Muscle of back (tissue), 13 donors: Measurements from ENCODE around the gene ELOVL6. TPM values are rescaled to one million over a fixed set of nuclear protein-coding genes. Genes with fewer than 3 reads are reported as not detected.
"Not testable (repeated sequence)": the region's sequence is repeated elsewhere in the genome, so short reads cannot be mapped to it uniquely, and the experiment has no call there.

ENCODE experiments used
- DNase-seq, 3 donors: peaks; one replicate each; pipeline versions ENCODE4 v3.0.0 to v3.0.0-alpha.2; 2013
- long read RNA-seq, 9 donors: transcript quantifications; one replicate each; lab custom pipeline, GENCODE V29; 2026
- polyA plus RNA-seq, 10 donors: library from polyadenylated mRNA; unstranded; fragments of 120-200 nt; gene quantifications; one replicate each; pipeline ENCODE4 v1.2.1, GENCODE V29; 2013; ENCODE audit not compliant: insufficient read length in 10 of 10

Gene ELOVL6
- 10 to 100 TPM in 2 of 10 donors, 1 to 10 TPM in 8; 7.5 to 15.2 (median 8.0) TPM for polyA plus RNA-seq
- long read RNA-seq, donor 1, partial matches to known transcripts = 0 of 3 reads
- long read RNA-seq, donor 1, other reads (novel, unspliced or antisense) = 0 of 3 reads
- long read RNA-seq, donor 2 = 0 reads
- long read RNA-seq, donor 3 = 0 reads
- long read RNA-seq, donor 4, partial matches to known transcripts = 0 of 1 reads
- long read RNA-seq, donor 4, other reads (novel, unspliced or antisense) = 0 of 1 reads
- long read RNA-seq, donor 5, partial matches to known transcripts = 0 of 4 reads
- long read RNA-seq, donor 5, other reads (novel, unspliced or antisense) = 0 of 4 reads
- long read RNA-seq, donor 6, transcript ELOVL6-201 (4 exons, 3,090 nt) = major isoform, 5 of 5 reads
- long read RNA-seq, donor 6, partial matches to known transcripts = 0 of 5 reads
- long read RNA-seq, donor 6, other reads (novel, unspliced or antisense) = 0 of 5 reads
- long read RNA-seq, donor 7, partial matches to known transcripts = 0 of 3 reads
- long read RNA-seq, donor 7, other reads (novel, unspliced or antisense) = 0 of 3 reads
- long read RNA-seq, donor 8, partial matches to known transcripts = 0 of 1 reads
- long read RNA-seq, donor 8, other reads (novel, unspliced or antisense) = 0 of 1 reads
- long read RNA-seq, donor 9 = 0 reads

GRCh38 chr4:110198435-110199416 lies at the start of gene ELOVL6:
TSS of gene ELOVL6 (minus strand) at chr4:110198615. CDS start at chr4:110198335, 280 bp downstream.
- DNase-seq = peak; percentile 45 to 87 (median 63)

GRCh38 chr4:110248100-110248499 lies 49.7 kb upstream of the ELOVL6 start:
- no peak for DNase-seq

GRCh38 chr4:110247591-110247990 lies 49.2 kb upstream of the ELOVL6 start:
- no peak for DNase-seq

GRCh38 chr4:110245577-110245976 lies 47.2 kb upstream of the ELOVL6 start:
- DNase-seq = no peak

- no peak for DNase-seq
Measured at GRCh38 chr4:110236324-110236723, 37.9 kb upstream of the ELOVL6 start.

- DNase-seq = not testable (repeated sequence)
Measured at GRCh38 chr4:110233581-110233980, 35.2 kb upstream of the ELOVL6 start.

GRCh38 chr4:110231869-110232268 lies 33.5 kb upstream of the ELOVL6 start:
- DNase-seq = no peak

GRCh38 chr4:110229266-110229665 lies 30.9 kb upstream of the ELOVL6 start:
- no peak for DNase-seq

GRCh38 chr4:110224812-110225211 lies 26.4 kb upstream of the ELOVL6 start:
- no peak for DNase-seq

- no peak for DNase-seq
Measured at GRCh38 chr4:110224142-110224541, 25.7 kb upstream of the ELOVL6 start.

GRCh38 chr4:110218935-110219334 lies 20.5 kb upstream of the ELOVL6 start:
- not testable (repeated sequence) for DNase-seq

GRCh38 chr4:110217181-110217580 lies 18.8 kb upstream of the ELOVL6 start:
- DNase-seq = not testable (repeated sequence)

- no peak for DNase-seq
Measured at GRCh38 chr4:110216129-110216528, 17.7 kb upstream of the ELOVL6 start.

- no peak for DNase-seq
Measured at GRCh38 chr4:110211770-110212061, 13.3 kb upstream of the ELOVL6 start.

- peak in 2 of 3 donors; percentile 30 to 46 for DNase-seq
Measured at GRCh38 chr4:110211007-110211769, 12.8 kb upstream of the ELOVL6 start.

GRCh38 chr4:110208419-110208818 lies 10.0 kb upstream of the ELOVL6 start:
- DNase-seq = no peak

GRCh38 chr4:110207233-110207632 lies 8.8 kb upstream of the ELOVL6 start:
- DNase-seq = no peak

- no peak for DNase-seq
Measured at GRCh38 chr4:110202024-110202423, 3.6 kb upstream of the ELOVL6 start.

GRCh38 chr4:110201502-110201901 lies 3.1 kb upstream of the ELOVL6 start:
- DNase-seq = no peak

GRCh38 chr4:110200689-110201088 lies 2.3 kb upstream of the ELOVL6 start:
- no peak for DNase-seq

GRCh38 chr4:110198049-110198434 lies 373 bp downstream of the ELOVL6 start:
- DNase-seq = peak in 2 of 3 donors; percentile 40 to 77
